ENCODE measurements around the gene KIR2DL3.
"Not testable (repeated sequence)": the region's sequence is repeated elsewhere in the genome, so short reads cannot be mapped to it uniquely, and the experiment has no call there.

Gene KIR2DL3

GRCh38 chr19:54770511-54770910 is 32.2 kb downstream of the KIR2DL3 start:
- H3K36me3 ChIP-seq (ENCODE audit: low read depth); H3K27me3 ChIP-seq (ENCODE audit: insufficient read depth, poor library complexity, severe bottlenecking); H3K27ac ChIP-seq (ENCODE audit: poor library complexity, severe bottlenecking); DNase-seq (ENCODE audit: low spot score); H3K4me3 ChIP-seq (ENCODE audit: severe bottlenecking); H3K4me1 ChIP-seq (ENCODE audit: insufficient read depth, poor library complexity, severe bottlenecking); H3K9me3 ChIP-seq (ENCODE audit: severe bottlenecking); ATAC-seq (ENCODE audit: low read depth): not testable (repeated sequence)

- not testable (repeated sequence) for ATAC-seq (ENCODE audit: low read depth); H3K36me3 ChIP-seq (ENCODE audit: low read depth)
Observed at GRCh38 chr19:54771018-54771960, 33.0 kb downstream of the KIR2DL3 start.

GRCh38 chr19:54772666-54773065 is 34.4 kb downstream of the KIR2DL3 start:
- not testable (repeated sequence) for DNase-seq (ENCODE audit: low spot score); H3K36me3 ChIP-seq (ENCODE audit: low read depth); H3K9me3 ChIP-seq (ENCODE audit: severe bottlenecking); H3K4me1 ChIP-seq (ENCODE audit: insufficient read depth, poor library complexity, severe bottlenecking); H3K4me3 ChIP-seq (ENCODE audit: severe bottlenecking); H3K27ac ChIP-seq (ENCODE audit: poor library complexity, severe bottlenecking); H3K27me3 ChIP-seq (ENCODE audit: insufficient read depth, poor library complexity, severe bottlenecking); ATAC-seq (ENCODE audit: low read depth)

More at GRCh38 chr19:54771018-54771960, 33.0 kb downstream of the KIR2DL3 start:
- H3K9me3 ChIP-seq (ENCODE audit: severe bottlenecking); H3K27me3 ChIP-seq (ENCODE audit: insufficient read depth, poor library complexity, severe bottlenecking); DNase-seq (ENCODE audit: low spot score); H3K27ac ChIP-seq (ENCODE audit: poor library complexity, severe bottlenecking); H3K4me3 ChIP-seq (ENCODE audit: severe bottlenecking); H3K4me1 ChIP-seq (ENCODE audit: insufficient read depth, poor library complexity, severe bottlenecking): not testable (repeated sequence)

- H3K27me3 ChIP-seq (ENCODE audit: insufficient read depth, poor library complexity, severe bottlenecking); H3K9me3 ChIP-seq (ENCODE audit: severe bottlenecking); ATAC-seq (ENCODE audit: low read depth); H3K4me3 ChIP-seq (ENCODE audit: severe bottlenecking); H3K36me3 ChIP-seq (ENCODE audit: low read depth); DNase-seq (ENCODE audit: low spot score); H3K4me1 ChIP-seq (ENCODE audit: insufficient read depth, poor library complexity, severe bottlenecking); H3K27ac ChIP-seq (ENCODE audit: poor library complexity, severe bottlenecking): not testable (repeated sequence)
Observed at GRCh38 chr19:54775095-54775815, 36.9 kb downstream of the KIR2DL3 start.

GRCh38 chr19:54775830-54776229 is 37.5 kb downstream of the KIR2DL3 start:
- not testable (repeated sequence) for H3K9me3 ChIP-seq (ENCODE audit: severe bottlenecking); H3K4me1 ChIP-seq (ENCODE audit: insufficient read depth, poor library complexity, severe bottlenecking); H3K27me3 ChIP-seq (ENCODE audit: insufficient read depth, poor library complexity, severe bottlenecking); H3K4me3 ChIP-seq (ENCODE audit: severe bottlenecking); H3K27ac ChIP-seq (ENCODE audit: poor library complexity, severe bottlenecking); ATAC-seq (ENCODE audit: low read depth); DNase-seq (ENCODE audit: low spot score); H3K36me3 ChIP-seq (ENCODE audit: low read depth)

- not testable (repeated sequence) for H3K27ac ChIP-seq (ENCODE audit: poor library complexity, severe bottlenecking); H3K4me1 ChIP-seq (ENCODE audit: insufficient read depth, poor library complexity, severe bottlenecking); H3K4me3 ChIP-seq (ENCODE audit: severe bottlenecking); H3K27me3 ChIP-seq (ENCODE audit: insufficient read depth, poor library complexity, severe bottlenecking); DNase-seq (ENCODE audit: low spot score); ATAC-seq (ENCODE audit: low read depth); H3K9me3 ChIP-seq (ENCODE audit: severe bottlenecking); H3K36me3 ChIP-seq (ENCODE audit: low read depth)
Observed at GRCh38 chr19:54777851-54778250, 39.5 kb downstream of the KIR2DL3 start.

DNA sequence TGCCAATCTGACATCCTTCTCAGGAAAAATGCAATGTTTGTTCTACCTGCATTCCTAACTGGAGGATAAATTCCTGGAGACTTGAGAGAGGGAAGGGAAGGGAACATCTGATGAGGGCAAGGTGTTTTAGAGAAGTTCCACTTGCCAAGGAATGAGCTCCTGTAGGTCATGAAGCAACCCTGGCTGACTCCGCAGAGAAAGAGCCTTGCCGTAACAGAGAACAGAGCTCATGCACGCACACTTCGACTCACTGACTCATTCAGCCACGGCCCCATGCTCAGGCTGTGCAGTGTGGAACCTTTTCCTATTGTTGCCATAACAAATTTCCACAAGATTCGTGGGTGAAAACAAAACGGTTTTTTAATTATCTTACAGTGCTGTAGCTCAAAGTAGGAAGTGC is 40.6 kb downstream of the KIR2DL3 start:
- not testable (repeated sequence) for H3K4me3 ChIP-seq (ENCODE audit: severe bottlenecking); H3K27ac ChIP-seq (ENCODE audit: poor library complexity, severe bottlenecking)

DNA sequence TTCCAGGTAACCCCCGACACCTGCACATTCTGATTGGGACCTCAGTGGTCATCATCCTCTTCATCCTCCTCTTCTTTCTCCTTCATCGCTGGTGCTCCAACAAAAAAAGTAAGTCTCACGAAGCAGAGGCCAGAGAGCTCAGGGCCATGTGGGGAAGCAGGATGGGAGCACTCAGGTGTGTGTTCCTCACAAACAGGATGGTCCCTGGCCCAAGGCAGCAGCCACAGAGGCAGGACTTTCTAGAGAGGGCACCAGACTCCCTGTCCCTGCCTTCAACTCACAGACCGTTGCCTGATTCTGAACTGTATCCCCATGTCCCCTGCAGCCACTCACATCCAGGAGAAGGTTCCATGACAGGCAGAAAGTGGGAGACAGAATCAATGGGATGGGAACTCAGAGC is 44.6 kb downstream of the KIR2DL3 start:
- not testable (repeated sequence) for ATAC-seq (ENCODE audit: low read depth); H3K27ac ChIP-seq (ENCODE audit: poor library complexity, severe bottlenecking); H3K9me3 ChIP-seq (ENCODE audit: severe bottlenecking); DNase-seq (ENCODE audit: low spot score); H3K27me3 ChIP-seq (ENCODE audit: insufficient read depth, poor library complexity, severe bottlenecking); H3K4me3 ChIP-seq (ENCODE audit: severe bottlenecking); H3K4me1 ChIP-seq (ENCODE audit: insufficient read depth, poor library complexity, severe bottlenecking); H3K36me3 ChIP-seq (ENCODE audit: low read depth)

More for the DNA sequence above, 40.6 kb downstream of the KIR2DL3 start:
- H3K9me3 ChIP-seq (ENCODE audit: severe bottlenecking); H3K4me1 ChIP-seq (ENCODE audit: insufficient read depth, poor library complexity, severe bottlenecking); H3K27me3 ChIP-seq (ENCODE audit: insufficient read depth, poor library complexity, severe bottlenecking); H3K36me3 ChIP-seq (ENCODE audit: low read depth); DNase-seq (ENCODE audit: low spot score): not testable (repeated sequence)
- peak; percentile 49; the same call in 2 of the 3 replicates for ATAC-seq (ENCODE audit: low read depth)

DNA sequence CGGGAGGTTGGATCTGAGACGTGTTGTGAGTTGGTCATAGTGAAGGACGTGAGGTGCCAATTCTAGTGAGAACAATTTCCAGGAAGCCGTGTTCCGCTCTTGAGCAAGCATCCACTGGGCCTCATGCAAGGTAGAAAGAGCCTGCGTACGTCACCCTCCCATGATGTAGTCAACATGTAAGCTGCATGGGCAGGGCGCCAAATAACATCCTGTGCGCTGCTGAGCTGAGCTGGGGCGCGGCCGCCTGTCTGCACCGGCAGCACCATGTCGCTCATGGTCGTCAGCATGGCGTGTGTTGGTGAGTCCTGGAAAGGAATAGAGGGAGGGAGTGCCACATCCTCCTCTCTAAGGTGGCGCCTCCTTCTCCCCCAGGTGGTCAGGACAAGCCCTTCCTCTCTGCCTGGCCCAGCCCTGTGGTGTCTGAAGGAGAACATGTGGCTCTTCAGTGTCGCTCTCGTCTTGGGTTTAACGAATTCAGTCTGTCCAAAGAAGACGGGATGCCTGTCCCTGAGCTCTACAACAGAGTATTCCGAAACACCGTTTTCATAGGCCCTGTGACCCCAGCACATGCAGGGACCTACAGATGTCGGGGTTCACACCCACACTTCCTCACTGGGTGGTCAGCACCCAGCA is 47.9 kb downstream of the KIR2DL3 start:
- H3K36me3 ChIP-seq (ENCODE audit: low read depth); H3K27me3 ChIP-seq (ENCODE audit: insufficient read depth, poor library complexity, severe bottlenecking); H3K9me3 ChIP-seq (ENCODE audit: severe bottlenecking); H3K27ac ChIP-seq (ENCODE audit: poor library complexity, severe bottlenecking); H3K4me1 ChIP-seq (ENCODE audit: insufficient read depth, poor library complexity, severe bottlenecking); H3K4me3 ChIP-seq (ENCODE audit: severe bottlenecking); DNase-seq (ENCODE audit: low spot score); ATAC-seq (ENCODE audit: low read depth): not testable (repeated sequence)

DNA sequence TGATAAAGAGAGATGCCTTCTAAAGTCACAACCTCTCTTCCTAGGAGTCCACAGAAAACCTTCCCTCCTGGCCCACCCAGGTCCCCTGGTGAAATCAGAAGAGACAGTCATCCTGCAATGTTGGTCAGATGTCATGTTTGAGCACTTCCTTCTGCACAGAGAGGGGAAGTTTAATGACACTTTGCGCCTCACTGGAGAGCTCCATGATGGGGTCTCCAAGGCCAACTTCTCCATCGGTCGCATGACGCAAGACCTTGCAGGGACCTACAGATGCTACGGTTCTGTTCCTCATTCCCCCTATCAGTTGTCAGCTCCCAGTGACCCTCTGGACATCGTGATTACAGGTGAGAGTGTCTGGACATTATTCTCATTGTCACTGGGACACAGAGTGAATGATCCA is 49.8 kb downstream of the KIR2DL3 start:
- not testable (repeated sequence) for H3K27ac ChIP-seq (ENCODE audit: poor library complexity, severe bottlenecking); H3K4me3 ChIP-seq (ENCODE audit: severe bottlenecking); ATAC-seq (ENCODE audit: low read depth); H3K4me1 ChIP-seq (ENCODE audit: insufficient read depth, poor library complexity, severe bottlenecking); DNase-seq (ENCODE audit: low spot score); H3K36me3 ChIP-seq (ENCODE audit: low read depth); H3K27me3 ChIP-seq (ENCODE audit: insufficient read depth, poor library complexity, severe bottlenecking); H3K9me3 ChIP-seq (ENCODE audit: severe bottlenecking)

Measured in RWPE2 (cell line).